ENCODE data around the gene CCDC7.
"Not testable (repeated sequence)": the region's sequence is repeated elsewhere in the genome, so short reads cannot be mapped to it uniquely, and the experiment has no call there.

Gene CCDC7

DNA sequence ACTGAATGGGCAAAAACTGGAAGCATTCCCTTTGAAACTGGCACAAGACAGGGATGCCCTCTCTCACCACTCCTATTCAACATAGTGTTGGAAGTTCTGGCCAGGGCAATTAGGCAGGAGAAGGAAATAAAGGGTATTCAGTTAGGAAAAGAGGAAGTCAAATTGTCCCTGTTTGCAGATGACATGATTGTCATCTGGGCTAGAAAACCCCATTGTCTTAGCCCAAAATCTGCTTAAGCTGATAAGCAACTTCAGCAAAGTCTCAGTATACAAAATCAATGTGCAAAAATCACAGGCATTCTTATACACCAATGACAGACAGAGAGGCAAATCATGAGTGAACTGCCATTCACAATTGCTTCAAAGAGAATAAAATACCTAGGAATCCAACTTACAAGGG, 116.8 kb downstream of the CCDC7 start:
- not testable (repeated sequence) for DNase-seq

DNA sequence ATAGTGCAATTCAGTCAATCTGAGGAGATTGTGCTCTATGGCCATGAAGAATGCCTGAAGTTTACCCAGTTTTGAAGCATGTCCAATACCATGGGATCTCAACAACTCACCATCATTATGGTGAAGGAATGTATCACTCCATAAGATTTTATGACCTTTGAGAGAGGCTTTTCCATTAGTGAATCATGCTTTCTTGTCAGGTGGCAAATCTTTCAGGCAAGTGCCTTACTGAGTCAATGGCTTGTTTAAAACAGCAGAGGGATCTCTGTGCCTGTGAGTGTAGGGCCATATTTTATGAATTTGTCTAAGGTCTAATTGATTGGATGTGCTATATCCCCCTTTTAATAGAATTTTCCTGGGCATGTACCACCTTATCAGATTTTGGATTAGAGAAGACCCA, 131.5 kb downstream of the CCDC7 start:
- DNase-seq, result no peak

GRCh38 chr10:32582946-32583345, 137.0 kb downstream of the CCDC7 start:
- DNase-seq, result no peak

- DNase-seq, result not testable (repeated sequence)
Observed at GRCh38 chr10:32598022-32598421, 152.1 kb downstream of the CCDC7 start.

DNA sequence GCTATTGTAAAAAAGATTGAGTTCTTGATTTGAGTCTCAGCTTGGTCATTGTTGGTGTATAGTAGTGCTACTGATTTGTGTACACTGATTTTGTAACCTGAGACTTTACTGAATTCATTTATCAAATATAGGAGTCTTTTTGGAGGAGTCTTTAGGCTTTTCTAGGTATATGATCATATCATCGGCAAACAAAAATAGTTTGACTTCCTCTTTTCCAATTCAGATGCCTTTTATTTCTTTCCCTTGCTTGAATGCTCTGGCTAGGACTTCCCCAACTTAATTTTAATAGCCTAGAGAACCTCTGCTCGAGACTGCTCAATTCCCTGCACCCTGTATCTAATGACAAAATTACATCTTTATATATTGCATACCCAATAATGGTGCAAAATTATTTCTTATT, 154.4 kb downstream of the CCDC7 start:
- no peak for DNase-seq

GRCh38 chr10:32601562-32601961, 155.6 kb downstream of the CCDC7 start:
- not testable (repeated sequence) for DNase-seq

DNA sequence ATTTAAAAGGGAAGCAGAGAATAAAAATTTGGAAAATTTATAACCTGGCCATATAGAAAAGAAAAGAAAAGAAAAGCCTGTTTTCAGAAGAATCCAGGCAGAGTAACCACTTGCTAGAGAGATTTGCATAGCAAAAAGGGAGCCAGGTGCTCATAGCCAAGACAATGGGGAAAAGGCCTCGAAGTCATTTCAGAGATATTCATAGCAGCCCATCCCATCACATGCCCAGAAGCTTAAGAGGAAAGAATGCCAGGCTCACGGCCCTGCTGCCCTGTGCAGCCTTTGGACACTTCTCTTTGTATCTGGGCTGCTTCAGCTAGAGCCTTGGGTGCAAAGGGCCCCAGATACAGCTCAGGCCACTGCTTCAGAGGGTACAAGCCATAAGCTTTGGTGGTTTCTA, 159.8 kb downstream of the CCDC7 start:
- no peak for DNase-seq

GRCh38 chr10:32610543-32610942, 164.6 kb downstream of the CCDC7 start:
- not testable (repeated sequence) for DNase-seq

DNA sequence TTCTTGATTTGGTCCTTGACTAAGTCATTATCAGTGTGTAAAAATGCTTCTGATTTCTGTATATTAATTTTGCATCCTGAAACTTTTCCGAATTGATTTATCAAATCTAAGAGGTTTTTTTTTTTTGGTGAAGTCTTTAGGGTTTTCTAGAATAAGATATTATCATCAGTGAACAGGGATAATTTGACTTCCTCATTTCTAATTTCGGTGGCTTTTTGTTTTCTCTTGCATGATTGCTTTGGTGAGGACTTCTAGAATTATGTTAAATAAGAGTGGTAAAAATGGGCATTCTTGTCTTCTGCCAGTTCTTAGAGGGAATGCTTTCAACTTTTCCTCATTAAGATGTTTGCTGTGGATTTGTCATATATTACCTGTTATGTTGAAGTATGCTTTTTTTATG, 170.5 kb downstream of the CCDC7 start:
- no peak for DNase-seq

DNA sequence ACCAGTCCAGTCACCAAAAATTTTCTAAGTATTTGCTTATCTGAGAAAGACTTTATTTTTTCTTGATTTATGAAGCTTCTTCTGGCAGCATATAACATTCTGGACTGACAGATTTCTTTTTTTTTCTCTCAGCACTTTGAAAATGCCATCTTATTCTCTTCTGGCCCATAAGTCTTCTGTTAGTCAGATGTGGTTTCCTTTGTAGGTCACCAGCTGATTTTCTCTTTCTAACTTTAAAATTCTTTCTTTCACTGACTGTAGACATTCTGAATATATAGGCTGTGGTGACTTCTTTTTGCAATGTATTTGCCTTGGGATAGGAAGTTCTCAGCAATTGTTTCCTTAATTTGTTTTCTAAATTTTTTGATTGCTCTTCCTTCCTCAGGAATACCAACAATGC, 172.5 kb downstream of the CCDC7 start:
- DNase-seq, result no peak

DNA sequence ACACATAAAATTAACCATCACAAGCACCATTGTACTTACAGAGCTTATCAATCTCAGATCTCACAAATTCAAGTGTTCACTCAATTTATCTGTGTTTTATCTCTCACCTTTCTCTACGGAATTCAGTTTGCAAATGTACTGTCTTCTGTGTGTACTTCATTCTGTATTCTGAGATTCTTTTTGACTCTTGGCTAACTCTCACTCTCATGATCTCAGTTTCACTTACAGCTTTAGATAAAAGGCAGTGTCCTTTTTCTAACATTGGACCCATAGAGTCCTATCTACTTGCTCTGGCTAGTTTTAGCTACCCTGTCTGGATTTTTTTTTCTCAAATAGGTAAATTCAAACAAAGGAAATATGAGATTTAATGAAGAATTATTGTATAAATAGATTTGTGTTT, 176.0 kb downstream of the CCDC7 start:
- DNase-seq, result no peak

DNA sequence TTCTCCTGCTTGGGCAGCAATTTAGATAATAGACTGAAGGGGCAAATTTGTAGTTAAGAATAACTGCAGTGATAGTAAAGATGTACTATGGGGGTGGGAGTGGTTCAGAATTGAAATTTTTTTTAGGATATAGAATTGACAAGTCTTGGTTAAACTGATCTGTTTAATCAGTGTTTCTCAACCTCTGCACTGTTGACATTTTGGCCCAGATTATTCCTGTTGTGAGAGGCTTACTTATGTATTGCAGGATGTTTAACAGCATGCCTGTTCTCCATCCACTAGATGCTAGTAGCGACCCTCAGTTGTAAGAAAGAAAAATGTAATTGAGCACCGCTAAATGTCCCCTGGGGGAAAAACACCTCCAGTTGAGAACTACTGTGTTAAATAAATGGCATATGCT, 176.5 kb downstream of the CCDC7 start:
- DNase-seq, result no peak

GRCh38 chr10:32627183-32627582, 181.2 kb downstream of the CCDC7 start:
- DNase-seq, result no peak

DNA sequence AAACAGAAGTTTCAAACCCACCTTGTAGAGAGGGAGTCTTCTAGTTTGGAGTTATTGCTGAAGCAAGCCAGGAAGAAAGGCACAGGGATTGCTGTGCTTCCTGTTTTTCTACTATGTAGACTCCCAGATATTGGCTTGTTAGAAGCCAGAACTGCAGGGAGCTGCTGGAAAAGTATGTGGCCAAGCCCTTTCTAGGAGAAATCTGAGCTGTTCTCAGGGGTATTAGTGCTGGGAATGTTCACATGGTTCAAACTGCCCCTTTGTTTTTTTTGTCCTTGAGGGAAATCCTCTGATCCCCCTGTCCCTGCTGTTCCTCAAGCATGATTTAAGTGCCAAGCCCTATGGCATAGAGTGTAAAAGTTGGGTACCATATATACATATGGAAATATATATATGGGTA, 184.0 kb downstream of the CCDC7 start:
- no peak for DNase-seq

GRCh38 chr10:32646535-32646934, 200.6 kb downstream of the CCDC7 start:
- DNase-seq, result no peak

DNA sequence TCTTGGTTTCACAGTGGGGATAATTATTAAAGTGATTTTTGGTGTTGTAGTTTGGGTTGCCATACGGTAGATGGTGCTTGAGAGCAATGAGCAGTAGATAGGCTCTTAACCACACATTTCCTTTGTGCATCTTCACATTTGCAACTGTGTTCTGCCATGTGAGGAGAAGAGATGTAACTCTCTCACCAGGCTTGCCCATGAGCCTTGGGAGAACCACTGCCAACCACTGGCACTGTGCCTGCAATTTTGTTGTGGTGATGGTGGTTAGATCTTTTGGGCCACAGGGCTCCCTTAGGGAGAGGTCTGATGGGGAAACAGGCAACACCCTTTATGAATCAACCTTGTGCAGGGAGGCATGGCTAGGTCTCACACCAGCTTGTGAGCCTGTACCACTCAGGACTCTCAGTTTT, 204.3 kb downstream of the CCDC7 start:
- DNase-seq, result no peak

GRCh38 chr10:32657430-32657829, 211.5 kb downstream of the CCDC7 start:
- not testable (repeated sequence) for DNase-seq

DNA sequence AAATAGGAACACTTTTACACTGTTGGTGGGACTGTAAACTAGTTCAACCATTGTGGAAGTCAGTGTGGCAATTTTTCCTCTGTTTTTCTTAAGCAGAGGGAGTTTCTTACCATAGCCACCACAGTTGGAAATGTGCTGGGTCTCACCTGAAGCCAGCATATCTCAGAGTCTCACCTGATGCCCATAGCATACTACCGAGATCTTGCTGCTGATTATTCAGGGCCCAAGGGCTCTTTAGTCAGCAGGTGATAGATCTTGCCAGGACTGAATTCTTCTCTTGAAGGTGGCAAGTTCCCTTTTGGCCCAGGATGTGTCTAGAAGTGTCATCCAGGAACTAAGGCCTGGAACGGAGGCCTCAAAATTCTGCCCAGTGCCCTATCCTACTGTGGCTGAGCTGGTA, 215.4 kb downstream of the CCDC7 start:
- DNase-seq, result no peak

DNA sequence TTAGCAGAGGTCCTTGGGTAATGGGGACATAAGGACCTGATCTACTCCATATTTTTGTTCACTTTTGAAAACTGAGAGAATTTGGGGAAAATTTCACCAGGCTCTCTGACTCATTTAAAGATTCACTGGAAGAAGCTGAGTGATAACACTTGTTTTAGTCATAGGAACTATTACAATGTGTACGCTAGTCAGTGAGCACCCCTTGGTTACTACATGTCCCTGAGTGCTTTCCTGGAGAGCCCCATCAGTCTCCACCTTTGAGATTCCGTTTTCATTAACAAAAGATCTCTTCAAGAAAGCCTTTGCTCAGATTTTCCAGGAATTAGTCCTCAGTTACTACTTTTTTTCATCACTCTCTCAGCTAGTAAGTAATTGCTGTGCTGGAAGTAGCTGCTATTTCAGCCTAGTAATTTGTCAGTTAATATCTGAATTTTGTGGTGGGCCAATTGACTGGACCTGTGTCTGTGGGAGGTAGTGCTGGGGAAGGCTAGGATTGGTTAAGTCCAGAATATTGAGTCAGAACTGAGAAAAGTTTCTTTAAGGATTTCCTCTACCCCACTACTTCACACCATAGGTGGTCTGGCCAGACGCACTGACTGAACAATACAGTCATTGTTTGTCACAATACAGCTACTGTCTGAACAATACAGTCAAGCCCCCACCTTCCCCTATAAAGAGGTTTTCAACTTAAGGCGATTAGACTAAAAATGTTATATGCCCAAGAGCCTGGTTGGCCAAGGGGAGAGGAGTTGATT, 235.0 kb downstream of the CCDC7 start:
- DNase-seq, result no peak

GRCh38 chr10:32684291-32684690, 238.4 kb downstream of the CCDC7 start:
- no peak for DNase-seq

GRCh38 chr10:32687116-32687515, 241.2 kb downstream of the CCDC7 start:
- no peak for DNase-seq

DNA sequence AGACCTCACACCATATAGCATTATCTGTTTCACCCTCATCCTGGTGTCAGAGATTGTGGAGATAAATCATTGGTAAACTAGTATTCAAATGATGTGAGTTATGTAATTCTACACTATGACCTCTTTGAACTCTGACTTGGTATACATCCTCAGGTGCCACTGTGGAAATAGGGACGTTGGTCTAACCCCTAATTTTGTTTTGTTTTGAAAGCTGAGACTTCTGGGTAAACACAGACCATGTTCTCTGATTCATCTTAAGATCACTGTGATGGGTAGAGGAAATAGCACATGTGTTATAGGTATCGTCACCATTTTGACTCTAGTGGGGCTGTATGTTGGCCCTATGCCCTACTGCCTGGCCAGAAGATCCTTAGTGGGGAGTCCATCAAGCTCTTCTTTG, 241.6 kb downstream of the CCDC7 start:
- no peak for DNase-seq

- peak in 1 of 51 donors; percentile 2 for DNase-seq
Observed at GRCh38 chr10:32692174-32692573, 246.2 kb downstream of the CCDC7 start.

DNA sequence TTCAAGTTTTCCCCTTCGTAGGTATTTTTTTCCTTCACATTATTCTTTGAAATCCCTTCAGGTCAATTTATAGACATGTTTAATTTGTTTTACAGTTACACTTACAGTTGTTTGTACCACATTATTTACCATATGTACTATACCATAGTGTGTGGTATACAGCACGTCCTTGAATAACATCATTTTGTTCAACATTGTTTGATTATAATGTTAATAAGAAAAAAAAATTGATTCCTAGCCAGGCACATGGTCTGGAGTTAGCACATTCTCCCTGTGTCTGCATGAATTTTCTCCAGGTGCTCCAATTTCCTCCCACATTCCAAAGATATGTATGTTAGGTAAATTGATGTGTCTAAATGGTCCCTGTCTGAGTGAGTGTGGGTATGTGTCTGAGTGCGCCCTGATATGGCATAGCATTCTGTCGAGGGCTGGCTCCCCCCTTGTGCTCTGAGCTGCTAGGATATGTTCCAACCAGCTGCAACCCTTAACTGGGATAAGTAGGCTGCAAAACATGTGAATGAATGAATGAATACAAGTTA, 247.6 kb downstream of the CCDC7 start:
- DNase-seq, result no peak
